ENCODE measurements around the gene ZNF280D. TPM values are rescaled to one million over a fixed set of nuclear protein-coding genes. Genes with fewer than 3 reads are reported as not detected.

The ZNF280D gene
- total and polyA plus RNA-seq, 2 of the 8 experiments (the other 6 are each of a cell fraction or from before 2014, with no cell fraction given), result 7.4 to 27.5 TPM

GRCh38 chr15:56719774-56720555 is 13.3 kb downstream of the ZNF280D start:
- CTCF ChIA-PET (ENCODE audit: partially characterized antibody), result no interaction called here
- Histone ChIP-seq H3K27me3 (replicated peaks in 1 of 4; ENCODE audit: control insufficient read depth in 3 of 4, extremely low read depth in 1 of 4, insufficient read depth in 3 of 4, low read length in 3 of 4) (no peaks in the 10 kb centered on the region), H4K91ac (replicated peaks; ENCODE audit: insufficient read length, low read length) (no peak overlapping the region), H2BK120ac (replicated peaks; ENCODE audit: low read depth, low read length) (no peak overlapping the region), H3K4me3 (ENCODE audit: extremely low read depth in 1 of 4, insufficient read depth in 2 of 4, low read depth in 3 of 4, low read length in 4 of 4) (no peak overlapping the region), H3K79me2 (ENCODE audit: control insufficient read depth in 1 of 2, insufficient read depth in 2 of 2, low read length in 2 of 2) (peaks cover 0 to 75% of the 10 kb centered on the region in 2 experiments; a peak in 2 of 4 replicates), H2BK20ac (ENCODE audit: low read length) (no peak overlapping the region), H2AK5ac (ENCODE audit: low read depth, low read length) (no peak overlapping the region), H2BK5ac (ENCODE audit: low read depth, low read length) (no peak overlapping the region), H3K4me2 (ENCODE audit: insufficient read depth in 1 of 2, low read depth in 2 of 2, low read length in 2 of 2) (peak overlapping the region in 1 of 2 experiments; percentile 14; a peak in 1 of 4 replicates), H3K23ac (ENCODE audit: insufficient read length) (no peak overlapping the region), H4K8ac (ENCODE audit: extremely low read depth, insufficient read depth, low read length) (no peak overlapping the region), H3K23me2 (ENCODE audit: low read depth, low read length) (no peaks in the 10 kb centered on the region), H3K27ac (ENCODE audit: low read depth, low read length) (no peak overlapping the region), H2BK12ac (ENCODE audit: low read depth, low read length) (no peak overlapping the region), H4K5ac (ENCODE audit: insufficient read length, low read depth, low read length) (no peak overlapping the region), H3K56ac (replicated peaks; ENCODE audit: insufficient read length, low read depth, low read length) (no peak overlapping the region), H3K14ac (ENCODE audit: insufficient read length) (no peak overlapping the region), H3K4ac (replicated peaks; ENCODE audit: insufficient read length, low read depth, low read length) (no peak overlapping the region), H3K9ac (replicated peaks in 1 of 4; ENCODE audit: extremely low read depth in 1 of 4, low read depth in 3 of 4, low read length in 3 of 4) (no peak overlapping the region), H2AFZ (ENCODE audit: low read length) (no peak overlapping the region), H3K18ac (ENCODE audit: extremely low read depth, low read length) (no peak overlapping the region), H3K36me3 (ENCODE audit: control insufficient read depth in 2 of 4, insufficient read depth in 4 of 4, low read length in 3 of 4) (no peaks in the 10 kb centered on the region; a peak in 1 of 8 replicates), H3K4me1 (replicated peaks in 1 of 4; ENCODE audit: control insufficient read depth in 3 of 4, insufficient read depth in 4 of 4, low read length in 3 of 4) (no peaks in the 10 kb centered on the region), H3K9me3 (ENCODE audit: insufficient read depth in 2 of 2, low read depth in 1 of 2, low read length in 1 of 2) (no peaks in the 10 kb centered on the region), H2BK15ac (ENCODE audit: low read length) (no peak overlapping the region), H4K20me1 (replicated peaks in 1 of 2; ENCODE audit: control insufficient read depth in 1 of 2, insufficient read depth in 2 of 2, low read length in 2 of 2) (no peaks in the 10 kb centered on the region), H3K79me1 (ENCODE audit: low read depth, low read length) (no peaks in the 10 kb centered on the region; the same call in none of the 2 replicates)
- POLR2A ChIA-PET (ENCODE audit: partially characterized antibody), result no interaction called here
- DNase-seq (ENCODE audit: low read depth in 1 of 2, low spot score in 2 of 2) (no peak), FAIRE-seq (no peak)
- WGBS, 2 experiments (ENCODE audit: extremely low coverage in 1 of 2, insufficient coverage in 1 of 2, insufficient read length in 1 of 2, insufficient replicate concordance in 2 of 2, low coverage in 1 of 2, low lambda C conversion rate in 2 of 2, missing lambda C conversion rate in 1 of 2), result 89% methylated on average over 3 of the region's 3 CpGs; no CpG with 5 or more reads in 1 of the 2 experiments
- TF ChIP-seq RXRA (IDR thresholded peaks at IDR 0.05; ENCODE audit: insufficient read depth, low read depth, low read length), result no peak
- no peak for TF ChIP-seq TBP (IDR thresholded peaks at IDR 0.05; ENCODE audit: low read depth, low read length)
- TF ChIP-seq JUND (IDR thresholded peaks at IDR 0.05; ENCODE audit: low read length), result no peak
- TF ChIP-seq HDAC6 (IDR thresholded peaks at IDR 0.05; ENCODE audit: low read depth, low read length), result no peak
- TF ChIP-seq JUN (IDR thresholded peaks at IDR 0.05; ENCODE audit: low read depth, low read length), result no peak
- TF ChIP-seq POLR2A (IDR thresholded peaks at IDR 0.05; ENCODE audit: control extremely low read depth in 1 of 2, low read depth in 2 of 2, low read length in 2 of 2), result no peak
- no peak for TF ChIP-seq CBX8 (IDR thresholded peaks at IDR 0.05; ENCODE audit: borderline replicate concordance, low read depth, low read length)
- no peak for TF ChIP-seq ATF2 (IDR thresholded peaks at IDR 0.05; ENCODE audit: low read length)
- no peak for TF ChIP-seq CREB1 (IDR thresholded peaks at IDR 0.05)
- TF ChIP-seq BRCA1 (IDR thresholded peaks at IDR 0.05; ENCODE audit: low read depth, low read length), result no peak
- no peak for TF ChIP-seq SP2 (IDR thresholded peaks at IDR 0.05; ENCODE audit: low read length)
- no peak for TF ChIP-seq FOSL1 (IDR thresholded peaks at IDR 0.05; ENCODE audit: insufficient read depth, low read depth, low read length)

Measured in H1 (cell line).